HG02678 (cell line): Measurements from ENCODE around the gene ZDHHC22.

Experiments
- ATAC-seq: cut with Tn5 transposase; IDR thresholded peaks from one replicate; pipeline ENCODE4 v1.9.1; 2021; ENCODE audit warnings: mild to moderate bottlenecking, moderate library complexity; ENCODE audit not compliant: unreplicated experiment

ZDHHC22 gene

DNA sequence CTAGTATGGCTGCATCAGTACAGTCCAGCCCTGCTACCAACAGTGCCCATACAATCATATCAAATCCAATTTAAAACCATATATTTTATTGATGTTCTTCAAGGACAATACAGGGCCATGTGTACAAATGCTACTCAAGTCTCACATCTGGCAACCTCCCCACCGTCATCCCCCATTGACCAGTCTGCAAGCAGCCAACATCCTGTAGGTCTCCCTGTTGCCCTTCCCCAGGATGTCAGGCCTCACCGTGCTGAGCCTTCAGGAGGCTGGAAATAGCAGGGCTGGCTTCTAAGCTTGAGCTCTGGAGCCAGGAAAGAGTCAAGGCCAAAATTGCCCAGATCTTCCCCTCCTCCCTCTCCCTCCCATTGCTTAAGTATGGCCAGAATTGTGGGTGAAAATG, 10.4 kb downstream of the ZDHHC22 start:
- ATAC-seq, result no peak

DNA sequence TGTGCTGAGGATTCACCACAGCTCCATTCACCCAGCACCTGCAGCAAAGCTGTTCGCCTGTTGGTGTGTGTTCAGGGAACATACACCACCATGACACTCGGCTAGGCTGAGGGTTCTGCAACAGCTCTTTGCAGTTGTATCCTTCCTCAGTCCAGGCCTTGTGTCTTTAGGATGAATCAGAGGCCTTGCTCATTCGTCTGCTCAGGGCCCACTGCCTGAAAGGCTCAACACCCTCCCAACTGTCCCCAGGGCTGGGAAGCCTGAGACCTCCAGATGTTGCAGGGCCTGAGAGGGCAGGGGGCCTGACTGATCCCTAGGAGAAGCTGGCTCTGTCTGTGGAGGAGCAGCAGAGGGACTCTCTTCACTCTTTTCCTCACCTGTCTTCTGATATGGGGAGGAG, 11.2 kb downstream of the ZDHHC22 start:
- no peak for ATAC-seq

DNA sequence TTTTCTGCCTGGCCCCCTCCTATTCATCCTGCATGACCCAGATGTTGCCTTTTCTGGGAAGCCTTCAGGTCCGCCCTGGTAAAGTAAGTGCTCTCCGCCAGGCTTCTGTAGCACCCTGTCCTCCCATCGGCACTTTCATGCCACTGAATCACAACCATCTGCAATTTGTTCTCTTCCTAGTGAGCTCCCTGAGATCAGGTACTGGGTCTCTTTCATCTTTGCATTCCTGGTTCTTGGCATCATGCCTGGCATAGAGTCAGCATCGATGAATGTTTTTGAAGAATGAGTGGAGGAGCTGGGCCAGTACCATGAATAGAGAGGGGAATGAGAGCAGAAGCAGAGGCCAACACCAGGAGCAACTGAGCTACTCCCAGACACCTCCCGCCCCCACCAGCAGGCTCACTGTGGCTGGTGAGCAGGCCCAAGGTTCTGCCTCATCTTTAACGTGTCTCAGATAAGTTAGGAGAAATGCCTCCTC, 13.1 kb downstream of the ZDHHC22 start:
- ATAC-seq, result no peak

DNA sequence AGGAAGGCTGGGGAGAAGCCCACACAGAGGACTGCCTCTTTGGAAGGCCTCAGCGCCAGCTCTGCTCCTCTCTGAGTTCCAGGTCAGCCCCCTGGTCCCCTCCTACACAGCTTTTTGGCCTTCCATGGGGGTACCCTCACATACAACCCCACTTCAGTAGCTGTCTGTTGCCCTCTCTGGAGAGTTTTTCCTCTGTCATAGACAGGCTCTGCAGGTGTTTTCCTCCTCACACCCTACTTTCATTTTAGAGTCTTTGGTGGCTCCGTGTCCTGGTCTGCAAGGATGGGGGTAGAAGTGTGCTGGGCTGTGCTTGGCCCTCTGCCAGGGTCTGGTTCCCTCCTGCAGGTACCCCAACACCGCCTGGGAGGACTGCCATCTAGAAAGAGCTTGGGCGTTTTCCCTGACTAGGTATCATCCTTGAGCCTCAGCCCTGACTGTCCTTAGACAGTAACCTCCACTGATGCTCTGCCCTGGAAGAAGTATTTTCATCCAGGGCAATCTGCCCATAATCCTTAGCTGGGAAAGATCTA, 15.1 kb downstream of the ZDHHC22 start:
- no peak for ATAC-seq

DNA sequence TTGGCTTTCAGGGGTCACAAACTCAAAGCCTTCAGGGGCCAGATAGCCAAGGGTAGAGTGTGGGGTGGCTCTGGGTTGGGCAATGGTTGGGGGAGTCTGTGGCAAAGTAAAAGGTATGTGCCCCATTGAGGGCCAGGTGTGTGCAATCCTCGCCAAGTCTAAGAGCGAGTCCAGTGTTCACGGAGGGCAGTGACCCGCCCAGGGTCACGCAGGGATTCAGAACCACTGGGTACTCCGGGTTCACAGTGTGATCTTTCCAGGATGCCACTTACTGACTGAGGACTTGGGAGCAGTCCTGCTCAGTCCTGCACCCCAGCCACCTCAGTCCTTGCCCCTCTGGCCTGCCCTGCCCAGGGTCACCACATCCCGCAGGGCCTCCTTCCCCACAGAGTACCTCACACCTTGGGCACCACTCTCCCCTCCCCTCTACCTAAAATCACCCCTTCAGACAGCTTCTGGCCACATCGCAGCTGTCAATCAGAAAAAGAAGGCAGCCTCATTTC, 15.7 kb downstream of the ZDHHC22 start:
- no peak for ATAC-seq

DNA sequence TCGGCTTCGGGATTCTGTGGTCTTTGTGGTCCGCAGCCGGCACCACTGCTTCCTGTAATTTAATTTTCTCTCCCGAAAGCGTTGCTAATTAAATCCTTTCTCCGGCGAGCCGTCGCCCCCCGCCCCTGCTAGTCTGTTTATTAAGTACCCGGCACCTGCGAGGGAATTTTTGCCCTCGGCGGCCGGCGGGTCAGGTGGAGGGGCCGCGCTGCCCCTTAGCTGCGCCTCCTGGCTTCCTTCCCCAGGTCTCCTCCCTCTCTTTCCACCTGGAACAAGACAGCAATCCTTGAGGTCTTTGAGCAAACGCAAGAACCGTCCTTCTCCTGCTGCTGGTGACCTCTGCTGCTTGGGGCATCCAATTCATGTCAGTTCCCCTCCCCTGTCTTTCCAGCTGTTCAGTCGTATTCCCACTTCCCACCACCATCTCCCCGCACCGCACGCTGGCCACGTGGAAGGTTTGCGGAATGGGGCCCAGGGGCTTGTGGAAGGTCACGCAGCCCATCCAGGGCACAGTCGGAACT, 16.2 kb downstream of the ZDHHC22 start:
- no peak for ATAC-seq

DNA sequence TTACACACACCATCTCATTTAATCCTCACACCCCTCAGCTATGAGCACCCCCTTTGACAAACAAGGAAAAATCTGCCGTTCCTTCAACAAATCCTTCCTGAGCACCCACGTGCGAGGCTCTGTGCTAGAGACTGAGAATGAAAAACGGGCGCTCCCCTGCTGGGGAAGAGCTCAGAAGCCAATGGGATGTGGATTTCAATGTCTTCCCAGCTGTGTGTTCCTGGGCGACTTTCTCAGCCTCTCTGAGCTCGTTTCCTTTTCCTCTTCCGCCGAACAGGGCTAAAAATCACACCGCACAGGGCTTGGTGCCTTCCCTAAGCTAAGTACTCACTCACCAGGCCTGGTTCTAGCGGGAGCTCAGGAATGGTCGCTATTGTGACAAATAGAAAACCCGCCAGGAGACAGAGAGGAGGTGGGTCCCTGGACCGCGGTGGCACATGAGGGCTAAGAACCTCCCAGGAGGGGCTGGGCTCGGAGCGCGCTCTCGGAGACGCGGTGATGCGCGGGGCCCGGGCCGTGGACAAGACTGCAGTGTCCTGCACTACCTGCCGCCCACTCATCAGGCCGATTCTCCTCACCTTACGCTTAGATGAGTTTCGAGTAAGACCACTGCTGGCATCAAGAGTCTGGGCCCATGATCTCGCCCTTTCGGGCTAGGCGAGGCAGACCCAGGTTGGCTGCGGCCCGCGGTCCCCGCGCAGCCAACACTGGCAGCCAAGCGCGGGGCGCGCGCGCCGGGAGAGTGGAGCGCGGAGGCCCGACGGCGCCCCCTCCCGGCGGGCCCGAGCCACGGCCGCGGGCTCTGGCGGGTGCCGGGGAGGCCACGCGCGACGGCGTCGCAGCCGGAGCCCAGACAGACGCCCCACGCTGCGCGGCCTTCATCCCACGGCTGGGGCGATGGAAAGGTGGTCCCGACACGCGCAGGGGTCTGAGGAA, 17.0 kb downstream of the ZDHHC22 start:
- peak; percentile 28 for ATAC-seq

DNA sequence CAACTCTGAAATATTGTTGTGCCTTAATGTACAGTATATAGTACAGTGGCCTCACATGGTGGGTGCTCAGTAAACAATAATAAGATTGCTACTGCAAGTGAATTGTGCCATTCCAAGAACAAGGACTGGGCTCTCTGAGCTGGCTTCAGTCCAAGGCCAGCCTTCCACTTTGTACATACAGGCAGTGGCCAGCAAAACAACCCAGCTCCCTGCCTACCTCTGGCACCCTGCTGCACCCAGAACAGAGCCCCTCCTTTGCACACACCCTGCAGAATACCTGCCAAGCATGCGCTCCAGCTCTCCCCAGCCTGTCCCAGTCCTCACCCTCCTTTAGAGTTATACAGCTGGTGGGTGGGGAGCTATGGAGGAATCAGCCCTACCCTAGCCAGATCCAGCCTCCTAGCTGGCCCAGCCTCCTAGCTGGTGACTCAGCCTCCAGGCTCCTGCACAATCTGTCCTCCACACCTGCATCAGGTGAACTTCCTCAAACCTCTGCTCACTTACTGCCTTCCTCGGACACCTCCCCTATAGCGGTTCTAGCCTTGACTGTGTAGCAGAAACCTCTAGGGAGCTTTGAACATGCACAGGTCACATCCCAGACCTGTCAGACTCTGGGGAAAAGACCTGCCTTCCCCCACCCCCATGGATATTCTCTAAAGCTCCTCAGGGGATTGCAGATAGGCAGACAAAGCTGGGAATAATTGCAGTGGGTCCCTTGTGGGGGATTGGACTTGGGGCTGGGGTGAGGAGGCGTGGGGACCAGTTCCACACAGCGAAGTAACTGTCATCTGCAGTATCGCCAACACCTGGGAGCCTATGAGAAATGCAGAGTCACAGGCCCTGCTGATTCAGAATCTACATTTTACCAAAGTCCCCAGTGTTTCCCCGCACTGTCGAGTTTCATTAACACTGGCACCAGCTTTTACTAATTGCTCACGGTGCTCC, 17.9 kb downstream of the ZDHHC22 start:
- no peak for ATAC-seq

DNA sequence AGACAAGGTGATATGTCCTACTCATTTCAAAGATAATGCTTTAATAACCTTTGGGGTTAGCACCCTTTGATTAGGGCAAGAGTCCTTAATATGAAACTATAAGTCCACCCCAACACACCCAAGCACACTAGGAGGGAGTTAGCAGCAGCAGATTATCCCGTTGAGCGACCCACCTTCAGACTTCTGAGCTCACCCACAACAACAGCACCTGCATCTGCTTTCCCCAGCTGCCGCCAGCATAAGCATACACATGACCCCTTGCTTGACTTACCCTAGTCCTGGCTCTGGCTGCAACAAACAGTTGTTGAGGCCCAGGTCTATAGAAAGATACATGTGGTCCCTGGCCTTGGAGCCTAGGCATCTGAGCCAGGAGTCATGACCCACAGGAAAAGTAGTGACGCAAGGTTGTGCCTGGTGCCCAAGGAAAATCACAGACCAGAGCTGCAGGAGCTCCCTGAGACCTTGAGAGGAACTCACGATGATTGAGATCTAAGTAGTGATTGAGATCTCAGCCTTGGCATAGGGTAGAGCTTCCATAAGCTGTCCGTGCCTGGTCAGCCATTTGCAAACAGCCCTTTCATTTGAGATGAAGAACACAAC, 19.0 kb downstream of the ZDHHC22 start:
- no peak for ATAC-seq

DNA sequence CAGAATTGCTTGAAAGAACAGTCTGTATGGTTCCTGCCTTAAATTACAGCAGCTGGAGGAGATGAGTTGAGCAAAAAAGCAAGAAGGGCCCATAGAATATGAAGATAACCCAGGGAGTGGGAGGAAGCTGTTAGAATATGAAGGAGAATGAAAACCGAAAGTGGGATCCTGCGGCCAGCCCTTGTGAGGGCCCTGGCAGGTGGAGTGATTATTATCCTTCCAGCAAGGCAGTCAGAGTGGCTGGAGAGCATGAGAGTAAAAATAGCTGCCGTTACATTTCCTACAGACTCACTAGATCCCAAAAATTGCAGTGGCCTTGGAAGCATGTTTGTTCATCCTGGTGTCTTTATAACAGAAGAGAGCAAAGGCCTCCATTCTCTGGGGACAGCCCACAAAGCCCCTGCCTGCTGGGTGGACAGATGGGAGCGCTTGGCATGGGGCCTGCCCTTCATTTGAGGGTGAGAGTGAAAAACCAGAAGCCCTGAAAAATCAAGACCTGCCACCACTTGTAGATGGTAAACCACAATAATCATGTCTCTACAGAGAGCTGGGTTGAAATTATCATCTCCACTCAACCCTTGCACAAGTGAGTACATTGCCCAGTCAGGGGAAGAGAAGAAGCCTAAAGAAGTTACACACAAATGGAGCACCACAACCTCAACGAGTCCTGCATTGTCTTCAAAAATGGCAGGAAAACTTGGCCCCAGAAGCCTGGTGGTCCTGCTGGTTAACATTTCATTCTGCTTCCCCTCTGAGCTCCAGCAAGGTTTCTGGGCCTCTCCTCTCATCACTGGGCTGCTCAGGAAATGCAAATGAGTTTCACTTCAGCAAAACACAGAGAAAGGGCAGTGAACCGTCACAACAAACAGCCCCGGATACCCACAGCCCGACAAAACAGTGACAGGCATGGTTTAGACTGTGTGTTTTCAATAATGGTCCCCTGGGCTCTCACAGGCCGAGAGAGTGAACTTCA, 20.5 kb downstream of the ZDHHC22 start:
- ATAC-seq, result peak; percentile 83

DNA sequence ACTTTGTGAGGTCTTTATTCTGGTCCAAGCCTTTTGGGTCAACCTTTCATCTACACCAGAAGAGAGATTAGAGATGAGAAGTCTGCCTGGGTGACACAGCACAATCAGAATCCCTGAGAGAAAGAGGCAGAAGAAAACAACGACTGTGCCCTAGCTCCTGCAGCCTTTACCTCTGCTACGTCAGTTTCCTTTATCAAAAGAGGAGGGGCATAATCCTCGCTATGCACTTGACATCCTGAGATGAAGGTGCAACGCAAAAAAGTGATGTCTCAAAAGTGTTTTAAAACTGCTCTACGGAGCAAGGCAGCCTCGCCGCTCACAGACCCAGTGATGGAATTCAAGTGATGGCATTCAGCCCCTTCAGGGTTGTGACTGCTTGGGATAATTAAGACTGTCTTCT, 21.7 kb downstream of the ZDHHC22 start:
- no peak for ATAC-seq

DNA sequence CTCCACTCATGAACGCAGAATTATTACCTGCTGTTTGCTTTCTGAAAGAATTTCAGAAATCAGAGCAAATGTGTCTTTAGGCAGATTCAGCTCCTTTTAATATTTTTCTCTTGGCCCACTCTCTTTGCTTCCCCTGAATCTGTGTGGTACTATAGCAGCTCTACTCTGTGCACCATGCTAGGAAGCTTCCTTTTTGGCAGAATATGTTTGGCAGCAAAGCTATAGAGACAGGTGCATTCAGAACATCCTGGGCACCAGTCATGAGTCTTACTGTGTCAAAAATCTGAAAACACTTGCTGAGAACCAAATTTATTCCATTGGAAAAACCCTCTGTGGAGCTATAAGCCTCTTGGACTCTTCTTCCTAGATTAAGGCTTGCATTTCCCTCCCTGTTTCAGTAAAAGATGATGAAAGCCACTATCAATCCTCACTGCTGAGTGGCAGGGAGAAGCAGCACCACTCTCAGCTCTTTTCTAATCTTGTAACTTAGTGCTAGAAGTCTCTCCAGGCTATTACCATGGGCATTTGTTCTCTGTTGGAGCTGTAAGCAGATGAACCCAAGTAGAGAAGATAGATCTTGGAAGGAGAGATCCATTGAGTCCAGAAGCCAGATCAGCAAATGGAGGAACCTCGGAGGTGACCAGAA, 25.3 kb downstream of the ZDHHC22 start:
- ATAC-seq, result no peak

DNA sequence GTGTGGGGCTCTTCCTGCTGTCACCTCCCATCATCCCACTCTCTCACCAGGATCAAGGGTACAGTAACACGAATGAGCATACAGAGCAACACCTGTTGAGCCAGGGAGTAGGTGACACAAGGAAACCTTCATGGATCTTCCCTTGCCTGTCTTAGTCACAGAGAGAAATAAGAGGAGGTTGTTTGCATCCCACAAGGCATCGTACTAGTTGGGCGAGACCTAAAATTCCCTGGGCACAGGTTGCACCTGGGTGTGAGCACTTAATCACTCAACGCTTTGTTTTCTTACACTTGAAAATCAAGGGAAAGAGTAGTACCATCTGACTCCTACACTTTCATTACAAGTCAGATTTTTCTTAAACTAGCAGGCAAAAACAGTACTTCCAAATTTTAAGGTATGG, 27.0 kb downstream of the ZDHHC22 start:
- ATAC-seq, result no peak

DNA sequence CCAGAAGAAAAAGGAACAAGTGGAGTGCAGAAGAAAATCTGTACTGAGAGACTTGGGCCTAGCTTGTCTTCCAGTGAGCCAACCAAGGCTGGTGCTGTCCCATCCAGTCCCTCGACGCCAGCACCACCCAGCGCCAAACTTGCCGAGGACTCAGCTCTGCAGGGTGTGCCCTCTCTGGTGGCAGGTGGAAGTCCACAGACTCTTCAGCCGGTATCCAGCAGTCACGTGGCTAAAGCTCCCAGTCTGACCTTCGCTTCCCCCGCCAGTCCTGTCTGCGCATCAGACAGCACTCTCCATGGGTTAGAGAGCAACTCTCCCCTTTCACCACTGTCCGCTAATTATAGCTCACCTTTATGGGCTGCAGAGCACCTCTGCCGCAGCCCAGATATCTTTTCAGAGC, 27.9 kb downstream of the ZDHHC22 start:
- no peak for ATAC-seq

DNA sequence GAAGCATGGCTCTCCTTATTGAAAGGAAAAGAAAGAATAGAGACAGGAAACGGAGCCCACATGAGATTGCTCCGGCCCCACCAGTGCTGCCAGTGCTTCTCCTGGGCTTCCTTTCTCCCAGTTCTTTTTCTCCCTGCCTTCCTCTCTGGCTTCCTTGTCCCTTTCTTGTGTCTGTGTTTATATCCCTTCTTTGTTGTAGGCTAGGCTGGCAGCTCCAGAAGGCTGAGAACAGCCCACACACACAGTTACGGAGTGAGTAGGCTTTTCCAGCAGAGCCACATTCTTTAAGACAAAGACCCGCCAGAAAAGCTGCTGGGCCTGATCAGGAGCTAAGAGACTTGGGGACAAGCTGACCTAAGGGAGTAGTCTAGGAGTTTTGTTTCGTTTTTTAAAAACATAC, 30.6 kb downstream of the ZDHHC22 start:
- ATAC-seq, result no peak

DNA sequence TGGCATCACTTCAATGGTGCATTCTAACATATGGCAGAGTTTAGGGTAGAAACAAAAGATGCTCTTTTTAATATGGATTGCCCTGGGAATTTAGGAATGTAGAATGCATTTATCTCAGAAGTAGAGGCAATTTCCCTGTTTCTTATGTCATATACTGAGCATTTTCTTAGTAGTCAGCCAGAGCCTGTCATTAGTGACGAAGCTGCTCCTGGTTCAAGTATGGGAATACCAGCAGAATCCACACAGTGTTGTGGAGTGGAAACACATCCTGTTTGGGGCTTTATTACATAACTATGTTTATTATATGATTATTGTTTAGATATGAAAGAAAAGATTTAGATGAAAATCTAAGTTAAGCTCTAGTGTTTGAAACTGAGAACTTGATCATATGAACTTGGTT, 31.3 kb downstream of the ZDHHC22 start:
- ATAC-seq, result no peak

DNA sequence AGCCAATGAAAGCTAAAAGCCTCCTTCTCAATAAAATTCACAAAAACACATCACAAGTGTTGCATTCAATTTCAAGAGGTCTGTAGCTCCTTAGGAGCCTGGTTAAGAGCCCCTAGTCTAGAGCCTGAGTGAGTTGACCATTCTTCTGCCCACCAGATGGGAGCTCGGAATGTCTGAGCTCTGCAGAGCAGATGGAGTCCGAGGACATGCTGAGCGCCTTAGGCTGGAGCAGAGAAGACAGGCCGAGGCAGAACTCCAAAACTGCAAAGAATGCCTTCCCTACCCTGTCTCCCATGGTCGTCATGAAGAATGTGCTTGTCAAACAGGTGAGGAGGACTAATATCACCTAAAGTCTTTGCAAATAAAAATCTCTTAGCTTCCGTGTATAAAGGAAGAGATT, 31.9 kb downstream of the ZDHHC22 start:
- no peak for ATAC-seq

DNA sequence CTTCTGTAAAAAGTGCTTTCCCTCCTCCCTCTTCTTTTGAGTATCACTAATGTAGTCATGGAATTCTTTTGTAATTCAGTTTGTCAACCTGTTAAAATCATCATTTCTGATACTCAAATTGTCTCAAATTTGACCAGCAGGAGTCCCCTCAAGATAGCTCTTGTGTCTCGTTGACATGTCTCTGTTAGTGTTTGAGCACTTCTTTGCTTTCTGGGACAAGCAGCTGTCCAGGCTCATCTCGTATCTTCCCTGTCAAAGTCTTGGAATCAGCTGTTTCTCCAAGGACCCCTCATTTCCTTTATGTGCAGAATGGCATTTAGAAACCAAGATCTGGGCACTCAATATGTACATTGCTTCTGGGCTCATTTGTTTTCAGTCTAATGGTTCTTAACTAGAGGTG, 32.8 kb downstream of the ZDHHC22 start:
- ATAC-seq, result no peak

DNA sequence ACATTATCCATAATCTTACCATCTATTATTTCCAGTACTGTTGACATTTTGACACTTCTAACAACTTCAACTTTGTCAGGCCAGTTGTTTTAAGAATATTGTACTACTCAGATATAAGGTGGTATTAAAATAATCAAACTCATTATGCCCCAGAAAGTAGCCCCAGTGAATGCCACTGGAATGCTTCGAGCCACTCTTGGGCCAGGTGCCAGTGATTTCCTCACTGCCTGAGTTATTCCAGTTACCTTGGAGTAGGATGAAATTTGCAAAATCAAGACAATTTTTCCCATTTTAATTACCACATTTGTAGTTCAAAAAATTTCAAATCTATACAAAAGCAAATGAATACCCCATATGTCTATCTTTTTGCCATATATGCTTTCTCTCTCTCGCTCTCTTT, 34.4 kb downstream of the ZDHHC22 start:
- ATAC-seq, result no peak
